ENCODE data around the gene TXNDC16.

TXNDC16 gene

GRCh38 chr14:52547526-52547925 lies 4.8 kb downstream of the TXNDC16 start:
- TF ChIP-seq ZSCAN16 (tag by site-specific recombination; IDR thresholded peaks at IDR 0.05) (no peak), ZBTB1 (tag by site-specific recombination; IDR thresholded peaks at IDR 0.05) (no peak), ATF2 (tag by site-specific recombination; IDR thresholded peaks at IDR 0.05; ENCODE audit: low read depth) (no peak), ZNF211 (tag by site-specific recombination; IDR thresholded peaks at IDR 0.05; ENCODE audit: low read depth) (no peak), ZNF223 (tag by site-specific recombination; IDR thresholded peaks at IDR 0.05) (no peak), KLF16 (tag by site-specific recombination; IDR thresholded peaks at IDR 0.05) (no peak), ZNF660 (tag by site-specific recombination; IDR thresholded peaks at IDR 0.05) (no peak), ZNF133 (tag by site-specific recombination; IDR thresholded peaks at IDR 0.05) (no peak), ZNF510 (tag by site-specific recombination; IDR thresholded peaks at IDR 0.05; ENCODE audit: insufficient replicate concordance) (no peak)
- no peaks in the 10 kb centered on the region for H3K9me3 ChIP-seq (ENCODE audit: control insufficient read depth, insufficient read depth, low read depth, low read length)
- H3K4me3 ChIP-seq (ENCODE audit: low read depth, low read length) = no peak overlapping the region
- CTCF ChIA-PET = no interaction called here
- H3K27ac ChIP-seq (ENCODE audit: extremely low read depth, low read depth, low read length) = no peak overlapping the region
- peaks cover 6 to 7% of the 10 kb centered on the region in 2 experiments; a peak in 2 of 3 replicates for H3K36me3 ChIP-seq (ENCODE audit: control insufficient read depth in 2 of 2, insufficient read depth in 1 of 2, low read length in 2 of 2)
- POLR2A ChIA-PET = no interaction called here
- H3K4me1 ChIP-seq (ENCODE audit: control insufficient read depth, insufficient read depth, low read length) = peaks cover 11% of the 10 kb centered on the region

- ChIA-PET POLR2A (no interaction called here), CTCF (no interaction called here)
- TF ChIP-seq ZNF658 (tag by site-specific recombination; IDR thresholded peaks at IDR 0.05) = no peak
- TF ChIP-seq ZBTB44 (tag by site-specific recombination; IDR thresholded peaks at IDR 0.05) = no peak
- no peak for TF ChIP-seq ZNF830 (tag by site-specific recombination; IDR thresholded peaks at IDR 0.05; ENCODE audit: low read depth)
- no peak for TF ChIP-seq ZNF132 (tag by site-specific recombination; IDR thresholded peaks at IDR 0.05; ENCODE audit: borderline replicate concordance)
- no peak for TF ChIP-seq PRDM4 (tag by site-specific recombination; IDR thresholded peaks at IDR 0.05)
- no peak for TF ChIP-seq ZSCAN5A (tag by site-specific recombination; IDR thresholded peaks at IDR 0.05)
- no peak for TF ChIP-seq ZNF266 (tag by site-specific recombination; IDR thresholded peaks at IDR 0.05; ENCODE audit: low read depth)
- TF ChIP-seq ZBTB48 (tag by site-specific recombination; IDR thresholded peaks at IDR 0.05) = no peak
- TF ChIP-seq ZNF660 (tag by site-specific recombination; IDR thresholded peaks at IDR 0.05) = no peak
- TF ChIP-seq ZNF510 (tag by site-specific recombination; IDR thresholded peaks at IDR 0.05; ENCODE audit: insufficient replicate concordance) = no peak
- TF ChIP-seq ZNF837 (tag by site-specific recombination; IDR thresholded peaks at IDR 0.05) = no peak
- peaks cover 11% of the 10 kb centered on the region for H3K4me1 ChIP-seq (ENCODE audit: control insufficient read depth, insufficient read depth, low read length)
- peaks cover 9 to 10% of the 10 kb centered on the region in 2 experiments; a peak in 2 of 3 replicates for H3K36me3 ChIP-seq (ENCODE audit: control insufficient read depth in 2 of 2, insufficient read depth in 1 of 2, low read length in 2 of 2)
- H3K9me3 ChIP-seq (ENCODE audit: control insufficient read depth, insufficient read depth, low read depth, low read length) = no peaks in the 10 kb centered on the region
- no peak overlapping the region for H3K4me3 ChIP-seq (ENCODE audit: low read depth, low read length)
- H3K27ac ChIP-seq (ENCODE audit: extremely low read depth, low read depth, low read length) = no peak overlapping the region
These were observed 5.3 kb downstream of the TXNDC16 start for GRCh38 chr14:52547027-52547426.

All from HEK293 (cell line).